Right atrium auricular region (tissue), 2 donors: ENCODE measurements around the gene DUS4L. TPM values are rescaled to one million over a fixed set of nuclear protein-coding genes. Genes with fewer than 3 reads are reported as not detected.

ENCODE experiments used
- DNase-seq: peaks from one replicate; pipeline ENCODE4 v3.0.0-alpha.2; 2019; ENCODE audit warnings: low spot score
- H3K27ac ChIP-seq, 2 donors: fragments of 200-600 bp; sonication (generic); 1 replicate in 1 of 2; 2 replicates in 1 of 2; pipeline ENCODE4 v1.5.1; 2016 to 2019
- H3K27me3 ChIP-seq, 2 donors: fragments of 200-600 bp; sonication (generic); one replicate each; pipeline versions ENCODE4 v1.5.1 to v1.6.0; 2017 to 2019
- H3K36me3 ChIP-seq: fragments of 200-600 bp; sonication (generic); one replicate; pipeline ENCODE4 v1.5.1; 2016
- H3K4me1 ChIP-seq, 2 donors: fragments of 200-600 bp; sonication (generic); one replicate each; pipeline versions ENCODE4 v1.5.1 to v1.6.0; 2017 to 2019
- H3K4me3 ChIP-seq, 2 donors: fragments of 200-600 bp; sonication (generic); 1 replicate in 1 of 2; 2 replicates in 1 of 2; pipeline ENCODE4 v1.5.1; 2017 to 2019; ENCODE audit warnings: mild to moderate bottlenecking in 1 of 2, moderate library complexity in 1 of 2
- H3K9me3 ChIP-seq, 2 donors: fragments of 200-600 bp; sonication (generic); one replicate each; pipeline ENCODE4 v1.5.1; 2019
- total RNA-seq, 2 donors: library from RNA; depleted of rRNA; stranded (reverse); fragments of >200 nt; gene quantifications; one replicate each; pipeline ENCODE4 v1.1.0, GENCODE V29; 2016
- TF ChIP-seq, protein P1 (sequence below), 2 donors: fragments of 200-600 bp; sonication (generic); IDR thresholded peaks; one replicate each; pipeline ENCODE4 v1.5.1; 2019; ENCODE audit warnings: antibody characterized with exemption in 2 of 2

The DUS4L gene
- total RNA-seq, 2 donors from 2014 or later: 5.0 to 7.2 TPM

DNA sequence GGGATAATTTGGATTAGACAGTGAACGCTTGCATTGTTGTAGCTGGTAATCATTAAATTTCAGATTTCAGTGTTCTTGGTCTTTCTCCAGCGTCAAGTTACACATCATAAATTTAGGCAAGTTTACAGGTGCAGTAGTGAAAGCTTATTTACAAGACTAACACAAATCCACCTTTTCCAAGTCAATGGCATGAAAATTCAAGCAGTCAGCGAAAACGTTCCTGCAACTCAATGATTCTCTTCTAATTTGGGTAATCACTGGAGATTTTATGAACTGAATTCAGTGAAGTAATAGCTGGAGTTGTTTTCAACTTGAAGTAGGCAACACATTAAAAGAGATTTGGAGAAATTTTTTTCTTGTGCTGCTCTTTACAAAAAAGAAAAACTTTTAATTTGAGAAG is 34.2 kb downstream of the DUS4L start:
- peaks cover 46% of the 10 kb centered on the region for H3K36me3 ChIP-seq
- peaks cover 0 to 9% of the 10 kb centered on the region in 2 donors for H3K4me1 ChIP-seq
- H3K27me3 ChIP-seq: no peaks in the 10 kb centered on the region
- DNase-seq: no peak
- no peak overlapping the region for H3K27ac ChIP-seq
- no peak overlapping the region for H3K4me3 ChIP-seq
- TF ChIP-seq, protein P1, sequence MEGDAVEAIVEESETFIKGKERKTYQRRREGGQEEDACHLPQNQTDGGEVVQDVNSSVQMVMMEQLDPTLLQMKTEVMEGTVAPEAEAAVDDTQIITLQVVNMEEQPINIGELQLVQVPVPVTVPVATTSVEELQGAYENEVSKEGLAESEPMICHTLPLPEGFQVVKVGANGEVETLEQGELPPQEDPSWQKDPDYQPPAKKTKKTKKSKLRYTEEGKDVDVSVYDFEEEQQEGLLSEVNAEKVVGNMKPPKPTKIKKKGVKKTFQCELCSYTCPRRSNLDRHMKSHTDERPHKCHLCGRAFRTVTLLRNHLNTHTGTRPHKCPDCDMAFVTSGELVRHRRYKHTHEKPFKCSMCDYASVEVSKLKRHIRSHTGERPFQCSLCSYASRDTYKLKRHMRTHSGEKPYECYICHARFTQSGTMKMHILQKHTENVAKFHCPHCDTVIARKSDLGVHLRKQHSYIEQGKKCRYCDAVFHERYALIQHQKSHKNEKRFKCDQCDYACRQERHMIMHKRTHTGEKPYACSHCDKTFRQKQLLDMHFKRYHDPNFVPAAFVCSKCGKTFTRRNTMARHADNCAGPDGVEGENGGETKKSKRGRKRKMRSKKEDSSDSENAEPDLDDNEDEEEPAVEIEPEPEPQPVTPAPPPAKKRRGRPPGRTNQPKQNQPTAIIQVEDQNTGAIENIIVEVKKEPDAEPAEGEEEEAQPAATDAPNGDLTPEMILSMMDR (IDR thresholded peaks at IDR 0.05): no peak
- H3K9me3 ChIP-seq: no peaks in the 10 kb centered on the region

DNA sequence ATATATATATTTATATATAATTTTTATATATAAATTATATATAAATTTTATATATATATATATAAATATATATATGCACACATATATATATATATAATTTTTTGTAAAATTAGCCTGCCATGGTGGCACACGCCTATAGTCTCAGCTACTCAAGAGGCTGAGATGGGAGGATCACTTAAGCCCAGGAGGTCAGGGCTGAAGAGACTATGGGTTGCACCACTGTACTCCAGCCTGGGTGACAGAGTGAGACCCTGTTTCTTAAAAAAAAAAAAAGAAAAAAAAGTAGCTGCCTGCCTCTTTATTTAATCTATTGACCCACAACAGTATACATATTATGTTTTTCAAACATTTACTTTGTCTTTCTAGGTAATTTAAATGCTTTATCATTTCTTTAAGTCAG is 35.5 kb downstream of the DUS4L start:
- H3K9me3 ChIP-seq: no peaks in the 10 kb centered on the region
- DNase-seq: no peak

DNA sequence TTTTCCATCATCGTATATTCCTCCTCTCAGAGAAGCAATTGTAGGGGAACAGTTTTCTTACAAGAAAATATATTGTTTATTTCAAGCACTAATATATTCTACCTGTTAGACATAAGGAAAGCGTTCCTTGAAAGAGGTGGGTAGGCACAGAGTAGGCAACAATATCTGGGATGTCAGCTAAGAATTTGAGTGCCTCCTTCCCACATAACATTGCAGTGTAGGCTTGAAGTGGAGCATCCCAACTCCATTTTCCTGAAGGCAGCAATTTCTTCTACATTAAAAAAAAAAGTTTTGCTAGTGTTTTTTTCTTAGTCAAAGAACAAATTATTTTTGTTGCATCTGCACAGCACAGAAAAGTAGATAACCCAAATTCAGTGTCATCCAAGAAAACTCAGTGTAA is 37.0 kb downstream of the DUS4L start:
- Histone ChIP-seq H3K4me3 (no peak overlapping the region), H3K36me3 (peaks cover 30% of the 10 kb centered on the region), H3K4me1 (no peaks in the 10 kb centered on the region), H3K9me3 (no peaks in the 10 kb centered on the region), H3K27ac (no peak overlapping the region), H3K27me3 (no peaks in the 10 kb centered on the region)
- no peak for DNase-seq
- TF ChIP-seq, protein P1 (IDR thresholded peaks at IDR 0.05): no peak

More for the DNA sequence above, 35.5 kb downstream of the DUS4L start:
- Histone ChIP-seq H3K27ac (no peak overlapping the region), H3K27me3 (no peaks in the 10 kb centered on the region), H3K36me3 (peaks cover 40% of the 10 kb centered on the region), H3K4me1 (peaks cover 0 to 9% of the 10 kb centered on the region in 2 donors), H3K4me3 (no peak overlapping the region)
- TF ChIP-seq, protein P1 (IDR thresholded peaks at IDR 0.05): no peak

DNA sequence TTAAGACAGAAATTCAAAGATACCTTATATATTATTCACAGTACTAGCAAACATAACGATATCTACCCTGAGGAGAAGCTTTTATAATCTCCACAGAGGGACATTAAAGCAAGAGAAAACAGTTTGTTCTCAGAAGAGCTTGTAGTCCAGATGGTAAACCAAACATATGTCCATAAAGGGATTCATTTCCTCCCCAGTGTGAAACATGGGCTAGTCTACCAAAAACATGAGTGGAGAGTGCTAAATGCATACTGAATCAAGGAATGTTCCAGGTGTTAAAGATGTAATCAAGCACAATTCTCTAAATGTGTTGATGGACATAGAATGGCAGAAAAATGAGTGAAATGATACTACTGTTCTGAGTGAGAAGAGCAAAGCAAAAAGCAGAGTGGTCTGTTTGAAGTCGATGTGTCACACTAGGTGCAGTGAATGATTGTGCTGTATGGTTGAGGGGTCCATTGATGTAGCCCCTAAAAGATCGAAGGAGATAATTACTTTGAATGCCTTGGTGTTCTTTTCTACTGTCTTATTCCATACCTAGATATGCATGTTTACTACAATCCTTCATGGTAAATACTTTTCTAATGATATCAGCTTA is 41.5 kb downstream of the DUS4L start:
- DNase-seq: no peak
- H3K27ac ChIP-seq: no peak overlapping the region
- H3K36me3 ChIP-seq: peaks cover 18% of the 10 kb centered on the region
- H3K9me3 ChIP-seq: no peaks in the 10 kb centered on the region
- TF ChIP-seq, protein P1 (IDR thresholded peaks at IDR 0.05): no peak
- no peak overlapping the region for H3K4me3 ChIP-seq
- H3K27me3 ChIP-seq: no peaks in the 10 kb centered on the region
- H3K4me1 ChIP-seq: peaks cover 0 to 17% of the 10 kb centered on the region in 2 donors

DNA sequence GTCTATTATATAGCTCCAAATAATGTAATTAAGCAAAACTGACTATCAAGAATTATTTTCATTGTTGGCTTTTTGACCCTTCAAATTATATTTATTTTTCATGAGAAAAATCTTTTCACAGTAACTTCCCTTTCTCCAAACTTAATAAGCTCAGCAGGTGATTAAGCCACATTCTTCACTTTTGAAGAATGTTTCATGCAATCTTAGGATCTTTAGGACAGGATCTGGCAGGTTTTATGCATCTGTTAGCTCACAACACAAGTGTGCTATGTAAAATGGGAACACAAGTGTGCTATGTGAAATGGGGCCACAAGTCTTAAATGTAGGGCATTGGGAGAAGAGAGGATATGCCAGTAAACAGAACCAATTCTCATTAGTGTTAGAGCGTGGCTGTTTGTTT is 42.5 kb downstream of the DUS4L start:
- Histone ChIP-seq H3K27me3 (no peaks in the 10 kb centered on the region), H3K36me3 (peaks cover 8% of the 10 kb centered on the region), H3K4me1 (peaks cover 0 to 23% of the 10 kb centered on the region in 2 donors), H3K4me3 (no peak overlapping the region), H3K27ac (no peak overlapping the region), H3K9me3 (no peaks in the 10 kb centered on the region)
- no peak for DNase-seq
- TF ChIP-seq, protein P1 (IDR thresholded peaks at IDR 0.05): no peak

DNA sequence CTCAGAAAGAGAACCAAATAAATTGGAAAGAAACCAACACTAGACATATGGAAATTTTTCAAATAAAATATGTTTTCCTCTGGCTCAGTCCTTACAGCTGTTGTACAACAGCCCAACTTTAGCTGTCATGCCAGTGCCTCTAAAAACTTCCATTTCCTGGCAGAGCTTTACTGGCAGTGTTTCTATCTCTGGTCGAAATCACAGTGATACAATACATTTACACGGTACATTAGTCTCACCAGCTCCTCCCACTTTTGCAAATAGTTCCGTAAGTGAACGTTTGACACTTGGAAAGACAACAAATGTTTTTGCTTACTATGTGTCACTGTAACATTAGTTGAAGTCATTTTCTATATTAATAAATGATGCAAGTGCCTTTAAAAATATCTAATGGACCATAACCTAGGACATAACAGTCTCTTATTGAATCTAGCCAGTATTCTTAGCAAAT is 46.1 kb downstream of the DUS4L start:
- peaks cover 14% of the 10 kb centered on the region for H3K36me3 ChIP-seq
- H3K4me3 ChIP-seq: no peak overlapping the region
- no peak for DNase-seq
- peak overlapping the region; percentile 2 to 73 for H3K27ac ChIP-seq
- H3K4me1 ChIP-seq: peaks cover 0 to 31% of the 10 kb centered on the region in 2 donors
- H3K27me3 ChIP-seq: no peaks in the 10 kb centered on the region
- TF ChIP-seq, protein P1 (IDR thresholded peaks at IDR 0.05): no peak
- H3K9me3 ChIP-seq: no peaks in the 10 kb centered on the region
